Small intestine (tissue), 7 donors: ENCODE results near the gene SLC16A11. TPM values are rescaled to one million over a fixed set of nuclear protein-coding genes. Genes with fewer than 3 reads are reported as not detected.
"Not testable (repeated sequence)": the region's sequence is repeated elsewhere in the genome, so short reads cannot be mapped to it uniquely, and the experiment has no call there.

Experiments
- DNase-seq, 2 donors: peaks; one replicate each; pipeline versions ENCODE4 v3.0.0 to v3.0.0-alpha.2; 2013
- FAIRE-seq: peaks from 2 replicates; lab custom pipeline; 2012; peaks lifted over from hg19 to GRCh38; lab: Jason Lieb, UNC
- H3K27ac ChIP-seq, 3 donors: one replicate each; pipeline ENCODE4 v1.5.1; 2013; ENCODE audit warnings: low read length in 2 of 3, mild to moderate bottlenecking in 2 of 3, control low read depth in 1 of 3, inconsistent platforms in 1 of 3, low read depth in 1 of 3, moderate library complexity in 1 of 3
- H3K27me3 ChIP-seq, 3 donors: one replicate each; pipeline ENCODE4 v1.6.1; 2013; ENCODE audit warnings: low read length in 3 of 3, inconsistent platforms in 1 of 3; ENCODE audit not compliant: control insufficient read depth in 3 of 3, insufficient read depth in 3 of 3
- H3K36me3 ChIP-seq, 3 donors: one replicate each; pipeline ENCODE4 v1.6.1; 2013; ENCODE audit warnings: low read length in 3 of 3, inconsistent platforms in 1 of 3, low read depth in 1 of 3, mild to moderate bottlenecking in 1 of 3, moderate library complexity in 1 of 3; ENCODE audit not compliant: control insufficient read depth in 3 of 3, insufficient read depth in 2 of 3
- H3K4me1 ChIP-seq, 3 donors: one replicate each; pipeline ENCODE4 v1.6.1; 2013; ENCODE audit warnings: low read length in 2 of 3, inconsistent platforms in 1 of 3, low read depth in 1 of 3, mild to moderate bottlenecking in 1 of 3, moderate library complexity in 1 of 3; ENCODE audit not compliant: control insufficient read depth in 3 of 3, insufficient read depth in 2 of 3
- H3K4me3 ChIP-seq, 3 donors: one replicate each; pipeline ENCODE4 v1.5.1; 2013; ENCODE audit warnings: low read length in 3 of 3, control low read depth in 1 of 3, inconsistent platforms in 1 of 3, low read depth in 1 of 3, mild to moderate bottlenecking in 1 of 3, moderate library complexity in 1 of 3
- H3K9me3 ChIP-seq, 2 donors: one replicate each; pipeline ENCODE4 v1.6.1; 2013; ENCODE audit warnings: low read depth in 1 of 2, low read length in 1 of 2; ENCODE audit not compliant: control insufficient read depth in 2 of 2, insufficient read depth in 1 of 2
- WGBS, 3 donors: extraction: QIAGEN DNeasy Blood & Tissue Kit; methylation state at CpG; one replicate each; pipeline ENCODE4 v1.1.7; 2013; 5-methylcytosine and 5-hydroxymethylcytosine counted together
- polyA plus RNA-seq, 4 donors: library from polyadenylated mRNA; stranded (reverse) in 3 of 4; unstranded in 1 of 4; fragments of 200-250 nt in 3 of 4; fragments of 120-200 nt in 1 of 4; gene quantifications; one replicate each; pipeline versions ENCODE4 v1.2.1 to v1.2.3, GENCODE V29; 2013
- donor health status: healthy with polysubstance abuse.
- donor health status: control.
- donor health status: control.
- donor health status: Bipolar disorder and iron deficiency.
- donor health status: healthy.

The SLC16A11 gene
- polyA plus RNA-seq, 4 donors, result 0.68 to 2.3 TPM; not detected in 2

DNA sequence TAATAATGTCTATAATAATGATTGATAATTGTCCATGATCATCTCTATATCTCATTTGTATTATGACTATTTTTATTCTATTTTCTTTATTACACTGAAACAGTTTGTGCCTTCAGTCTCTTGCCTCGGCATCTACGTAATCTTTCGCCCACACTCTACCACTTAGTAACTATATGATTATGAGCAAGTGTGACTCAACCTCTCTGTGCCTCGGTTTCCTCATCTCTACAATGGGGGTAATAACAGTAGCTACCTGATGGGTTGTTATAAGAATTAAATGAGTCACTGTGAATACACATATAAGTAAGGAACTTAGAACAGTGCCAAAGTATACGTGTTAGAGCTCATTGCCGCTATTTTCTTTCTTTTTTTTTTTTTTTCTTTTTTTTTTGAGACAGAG is 3.7 kb upstream of the SLC16A11 start:
- Histone ChIP-seq H3K27me3 (peaks cover 0 to 34% (median 0%) of the 10 kb centered on the region in 3 donors), H3K27ac (no peak overlapping the region), H3K9me3 (no peaks in the 10 kb centered on the region), H3K4me1 (peaks cover 4 to 37% (median 5%) of the 10 kb centered on the region in 3 donors), H3K36me3 (no peaks in the 10 kb centered on the region), H3K4me3 (no peak overlapping the region)
- no peak for DNase-seq
- 21 to 59% (median 27%) methylated on average over 6 of the region's 6 CpGs for WGBS, 3 donors
- no peak for FAIRE-seq

DNA sequence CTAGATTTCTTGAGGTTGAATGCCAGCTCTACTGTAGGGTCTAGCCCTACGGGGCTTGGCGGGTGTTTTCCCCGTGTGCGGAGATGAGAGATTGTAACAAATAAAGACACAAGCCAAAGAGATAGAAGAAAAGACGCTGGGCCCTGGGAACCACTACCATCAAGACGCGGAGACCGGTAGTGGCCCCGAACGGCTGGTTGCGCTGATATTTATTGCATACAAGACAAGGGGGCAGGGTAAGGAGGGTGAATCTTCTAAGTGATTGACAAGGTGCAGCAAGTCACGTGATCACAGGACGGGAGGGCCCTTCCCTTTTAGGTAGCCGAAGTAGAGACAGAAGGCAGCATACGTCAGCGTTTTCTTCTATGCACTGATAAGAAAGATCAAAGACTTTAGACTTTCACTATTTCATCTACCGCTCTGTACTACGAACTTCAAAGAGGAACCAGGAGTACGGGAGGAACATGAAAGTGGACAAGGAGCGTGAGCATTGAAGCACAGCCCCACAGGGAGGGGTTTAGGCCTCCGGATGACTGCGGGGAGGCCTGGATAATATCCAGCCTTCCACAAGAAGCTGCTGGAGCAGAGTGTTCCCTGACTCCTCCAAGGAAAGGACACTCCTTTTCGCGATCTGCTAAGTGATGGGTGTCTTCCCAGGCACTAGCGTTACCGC is 3.0 kb upstream of the SLC16A11 start:
- WGBS, 3 donors, result 2 to 13% (median 11%) methylated on average over 26 of the region's 26 CpGs
- Histone ChIP-seq H3K27ac (peak overlapping the region; percentile 44 to 64 (median 63)), H3K4me1 (peaks cover 8 to 41% (median 8%) of the 10 kb centered on the region in 3 donors)

GRCh38 chr17:7046127-7046724 is 2.3 kb upstream of the SLC16A11 start:
- Histone ChIP-seq H3K36me3 (no peaks in the 10 kb centered on the region), H3K27me3 (peaks cover 0 to 46% (median 0%) of the 10 kb centered on the region in 3 donors), H3K4me1 (peaks cover 8 to 41% (median 8%) of the 10 kb centered on the region in 3 donors), H3K27ac (peak overlapping the region; percentile 44 to 64 (median 63)), H3K9me3 (no peaks in the 10 kb centered on the region), H3K4me3 (peak overlapping the region in 2 of 3 donors; percentile 2 to 36)
- FAIRE-seq (no peak), DNase-seq (peak; percentile 87 to 92)
- WGBS, 3 donors, result 3 to 10% (median 6%) methylated on average over 15 of the region's 15 CpGs

More for the DNA sequence above, 3.0 kb upstream of the SLC16A11 start:
- peak; percentile 86 to 92 for DNase-seq
- H3K4me3 ChIP-seq, result peak overlapping the region in 2 of 3 donors; percentile 2 to 36
- H3K36me3 ChIP-seq, FAIRE-seq, H3K9me3 ChIP-seq: not testable (repeated sequence)
- H3K27me3 ChIP-seq, result peaks cover 0 to 41% (median 0%) of the 10 kb centered on the region in 3 donors

- H3K27ac ChIP-seq, result peak overlapping the region in 2 of 3 donors; percentile 63 to 64
- peaks cover 8 to 41% (median 8%) of the 10 kb centered on the region in 3 donors for H3K4me1 ChIP-seq
- FAIRE-seq, result no peak
- DNase-seq, result peak; percentile 88 to 90
- H3K36me3 ChIP-seq, result no peaks in the 10 kb centered on the region
- no peak overlapping the region for H3K4me3 ChIP-seq
- H3K9me3 ChIP-seq, result no peaks in the 10 kb centered on the region
- 6 to 21% (median 9%) methylated on average over 5 of the region's 5 CpGs for WGBS, 3 donors
- peaks cover 0 to 46% (median 0%) of the 10 kb centered on the region in 3 donors for H3K27me3 ChIP-seq
Observed at GRCh38 chr17:7045492-7046126, 1.7 kb upstream of the SLC16A11 start.

- WGBS, 3 donors, result 2 to 4% (median 4%) methylated on average over 19 to 21 of the region's 21 CpGs
- Histone ChIP-seq H3K4me3 (peak overlapping the region; percentile 18 to 33 (median 30)), H3K27me3 (peaks cover 0 to 41% (median 0%) of the 10 kb centered on the region in 3 donors), H3K4me1 (peaks cover 8 to 56% (median 11%) of the 10 kb centered on the region in 3 donors), H3K36me3 (no peaks in the 10 kb centered on the region), H3K27ac (no peak overlapping the region), H3K9me3 (no peaks in the 10 kb centered on the region)
- FAIRE-seq (no peak), DNase-seq (no peak)
Observed at GRCh38 chr17:7043182-7043496, 753 bp downstream of the SLC16A11 start.

GRCh38 chr17:7042501-7043181 is 1.3 kb downstream of the SLC16A11 start:
- FAIRE-seq (no peak), DNase-seq (peak in 1 of 2 donors; percentile 49)
- WGBS, 3 donors, result 6 to 10% (median 9%) methylated on average over 41 to 53 of the region's 53 CpGs
- Histone ChIP-seq H3K4me1 (peaks cover 8 to 58% (median 11%) of the 10 kb centered on the region in 3 donors), H3K27ac (no peak overlapping the region), H3K4me3 (peak overlapping the region in 2 of 3 donors; percentile 4 to 33), H3K9me3 (no peaks in the 10 kb centered on the region), H3K36me3 (no peaks in the 10 kb centered on the region), H3K27me3 (peaks cover 0 to 41% (median 0%) of the 10 kb centered on the region in 3 donors)

- H3K36me3 ChIP-seq, result no peaks in the 10 kb centered on the region
- H3K9me3 ChIP-seq, result no peaks in the 10 kb centered on the region
- 34 to 44% (median 38%) methylated on average over 41 to 43 of the region's 43 CpGs for WGBS, 3 donors
- peaks cover 0 to 41% (median 0%) of the 10 kb centered on the region in 3 donors for H3K27me3 ChIP-seq
- peak overlapping the region in 2 of 3 donors; percentile 4 to 33 for H3K4me3 ChIP-seq
- H3K27ac ChIP-seq, result no peak overlapping the region
- DNase-seq (no peak), FAIRE-seq (no peak)
- H3K4me1 ChIP-seq, result peaks cover 8 to 57% (median 11%) of the 10 kb centered on the region in 3 donors
Observed at GRCh38 chr17:7041607-7042500, 2.0 kb downstream of the SLC16A11 start.
